RWPE1 (cell line): ENCODE measurements around the gene C1QTNF12.
A peak's percentile ranks its signal among the peaks of the same experiment; 100 is the strongest.

Experiments used
- CTCF ChIA-PET: fragments of 350-600 bp; sonication (Branson Sonifier 250); formaldehyde crosslinking; extraction: SDS; loops from one replicate; lab custom pipeline; 2021; lab: Yijun Ruan, JAX
- POLR2A ChIA-PET: fragments of 400-600 bp; formaldehyde crosslinking; extraction: SDS; loops from one replicate; lab custom pipeline; 2020; ENCODE audit warnings: antibody characterized with exemption; ENCODE audit not compliant: low non-redundant PET; lab: Yijun Ruan, JAX
- DNase-seq: peaks from one replicate; pipeline ENCODE4 v3.0.0; 2012; ENCODE audit warnings: low spot score
- H3K27ac ChIP-seq: fragments of 450-650 bp; 2 replicates; pipeline ENCODE4 v1.5.1; 2017
- CTCF ChIP-seq: fragments of 450-650 bp; conservative IDR thresholded peaks from 2 replicates; pipeline ENCODE4 v1.5.1; 2017; ENCODE audit warnings: low read depth, mild to moderate bottlenecking

C1QTNF12 gene

GRCh38 chr1:1203561-1204424, 42.7 kb downstream of the C1QTNF12 start:
- no peak overlapping the region for H3K27ac ChIP-seq
- no peak for DNase-seq
- ChIA-PET POLR2A (no interaction called here), CTCF (interaction anchor here (0.6 kb wide), 1 partner anchor 62 kb away, joined by 3 read pairs; no protein-coding TSS in a partner anchor)
- no peak for TF ChIP-seq CTCF

- H3K27ac ChIP-seq: no peak overlapping the region
- TF ChIP-seq CTCF: no peak
- POLR2A ChIA-PET: no interaction called here
- no peak for DNase-seq
- CTCF ChIA-PET: interaction anchor here (0.6 kb wide), 1 partner anchor 61 kb away, joined by 3 read pairs; no protein-coding TSS in a partner anchor
Measured at GRCh38 chr1:1202831-1203560, 43.5 kb downstream of the C1QTNF12 start.

- DNase-seq: peak; percentile 34
- no peak overlapping the region for H3K27ac ChIP-seq
- CTCF ChIA-PET: no interaction called here
- POLR2A ChIA-PET: no interaction called here
- no peak for TF ChIP-seq CTCF
Measured at GRCh38 chr1:1200876-1201810, 45.4 kb downstream of the C1QTNF12 start.

- no peak for DNase-seq
- CTCF ChIA-PET: interaction anchor here (0.5 kb wide), 1 partner anchor 92 kb away, joined by 4 read pairs; no protein-coding TSS in a partner anchor
- POLR2A ChIA-PET: no interaction called here
Measured at GRCh38 chr1:1199961-1200875, 46.3 kb downstream of the C1QTNF12 start.

More at GRCh38 chr1:1199961-1200875, 46.3 kb downstream of the C1QTNF12 start:
- TF ChIP-seq CTCF: no peak
- H3K27ac ChIP-seq: no peak overlapping the region
